VCaP (cell line): ENCODE results near the gene FIS1.
"Not testable (repeated sequence)": the region's sequence is repeated elsewhere in the genome, so short reads cannot be mapped to it uniquely, and the experiment has no call there.

Experiments
- H3K27ac ChIP-seq: fragments of 450-650 bp; 2 replicates; pipeline ENCODE4 v1.5.1; 2017
- TF ChIP-seq, protein P1 (sequence below): fragments of 450-650 bp; conservative IDR thresholded peaks from 2 replicates; pipeline ENCODE4 v1.5.1; 2017; ENCODE audit warnings: mild to moderate bottlenecking, moderate library complexity

FIS1 gene

DNA sequence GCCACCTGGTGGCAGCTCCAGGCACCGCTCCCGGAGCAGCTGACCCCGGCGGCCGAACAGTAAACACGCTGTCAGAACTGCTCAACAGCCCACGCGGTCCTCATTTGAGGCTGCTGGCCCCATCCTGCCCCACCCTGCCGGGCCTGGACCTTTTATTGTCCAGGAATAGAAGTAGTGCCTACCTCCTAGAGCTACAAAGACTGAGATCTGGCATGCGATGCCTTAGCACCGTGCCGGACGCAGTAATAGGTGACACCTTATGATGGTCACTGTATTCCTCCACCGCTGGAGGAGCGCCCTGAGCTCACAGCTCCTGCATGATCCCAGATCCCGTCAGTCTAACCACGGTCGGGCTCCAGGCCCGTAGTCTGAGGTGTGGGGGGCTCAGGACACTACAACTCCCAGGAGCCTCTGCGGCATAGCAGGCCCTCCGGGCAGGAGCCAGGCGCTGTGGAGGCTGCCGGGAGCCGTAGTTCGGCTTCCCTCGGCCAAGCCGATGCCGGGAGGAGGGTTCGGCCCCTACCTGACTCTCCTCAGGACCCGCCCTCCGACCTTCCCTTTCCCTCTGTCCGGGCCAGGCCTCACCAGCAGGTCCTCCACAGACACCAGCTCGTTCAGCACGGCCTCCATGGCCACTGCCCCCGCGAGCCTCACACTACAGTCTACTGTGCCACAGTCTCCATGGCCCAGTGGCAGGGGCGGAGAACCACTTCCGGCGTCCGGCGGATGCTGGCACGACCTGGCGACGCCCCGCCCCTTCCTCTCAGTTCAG, at the start of gene FIS1:
Gene FIS1, minus strand, starts transcription at position 707 of the 772 bp plus-strand sequence. Its CDS starts 77 bp downstream, at position 630.
- TF ChIP-seq, protein P1, sequence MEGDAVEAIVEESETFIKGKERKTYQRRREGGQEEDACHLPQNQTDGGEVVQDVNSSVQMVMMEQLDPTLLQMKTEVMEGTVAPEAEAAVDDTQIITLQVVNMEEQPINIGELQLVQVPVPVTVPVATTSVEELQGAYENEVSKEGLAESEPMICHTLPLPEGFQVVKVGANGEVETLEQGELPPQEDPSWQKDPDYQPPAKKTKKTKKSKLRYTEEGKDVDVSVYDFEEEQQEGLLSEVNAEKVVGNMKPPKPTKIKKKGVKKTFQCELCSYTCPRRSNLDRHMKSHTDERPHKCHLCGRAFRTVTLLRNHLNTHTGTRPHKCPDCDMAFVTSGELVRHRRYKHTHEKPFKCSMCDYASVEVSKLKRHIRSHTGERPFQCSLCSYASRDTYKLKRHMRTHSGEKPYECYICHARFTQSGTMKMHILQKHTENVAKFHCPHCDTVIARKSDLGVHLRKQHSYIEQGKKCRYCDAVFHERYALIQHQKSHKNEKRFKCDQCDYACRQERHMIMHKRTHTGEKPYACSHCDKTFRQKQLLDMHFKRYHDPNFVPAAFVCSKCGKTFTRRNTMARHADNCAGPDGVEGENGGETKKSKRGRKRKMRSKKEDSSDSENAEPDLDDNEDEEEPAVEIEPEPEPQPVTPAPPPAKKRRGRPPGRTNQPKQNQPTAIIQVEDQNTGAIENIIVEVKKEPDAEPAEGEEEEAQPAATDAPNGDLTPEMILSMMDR = peak; percentile 97
- peak within 1 kb of the TSS; percentile 98 for H3K27ac ChIP-seq

DNA sequence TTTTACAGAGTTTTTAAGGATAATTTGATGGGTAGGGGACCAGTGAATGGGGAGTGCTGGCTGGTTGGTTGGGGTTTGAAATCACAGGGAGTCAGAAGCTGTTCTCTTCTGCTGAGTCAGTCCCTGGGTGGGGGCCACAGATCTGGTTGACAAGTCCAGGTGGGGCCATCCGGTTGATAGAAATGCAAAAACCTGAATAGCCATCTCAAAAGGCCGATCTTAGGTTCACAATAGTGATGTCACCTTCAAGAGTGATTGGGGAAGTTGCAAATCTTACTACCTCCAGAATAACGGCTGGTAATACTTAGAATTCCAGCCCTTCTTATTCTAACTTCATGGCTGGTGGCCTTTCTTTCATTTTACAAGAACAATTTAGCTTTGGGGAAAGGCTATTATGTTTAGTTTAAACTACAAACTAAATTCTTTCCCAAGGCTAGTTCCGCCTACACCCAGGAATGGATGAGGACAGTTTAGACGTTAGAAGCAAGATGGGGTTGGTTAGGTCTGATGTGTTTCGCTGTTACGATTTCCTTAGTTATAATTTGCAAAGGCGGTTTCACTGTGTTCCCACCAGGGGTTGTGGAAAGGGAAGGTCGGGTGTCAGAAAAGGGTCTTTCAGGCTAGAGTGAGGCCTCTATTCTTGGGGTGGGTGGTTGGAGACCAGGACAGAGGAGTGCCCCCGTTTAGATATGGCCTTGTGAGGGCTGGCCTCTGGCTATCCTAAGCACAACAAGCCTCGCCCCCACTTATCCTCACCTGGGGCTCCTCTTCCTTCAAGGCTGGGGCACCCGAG, 49.4 kb upstream of the FIS1 start:
- TF ChIP-seq, protein P1 = no peak
- no peak overlapping the region for H3K27ac ChIP-seq

DNA sequence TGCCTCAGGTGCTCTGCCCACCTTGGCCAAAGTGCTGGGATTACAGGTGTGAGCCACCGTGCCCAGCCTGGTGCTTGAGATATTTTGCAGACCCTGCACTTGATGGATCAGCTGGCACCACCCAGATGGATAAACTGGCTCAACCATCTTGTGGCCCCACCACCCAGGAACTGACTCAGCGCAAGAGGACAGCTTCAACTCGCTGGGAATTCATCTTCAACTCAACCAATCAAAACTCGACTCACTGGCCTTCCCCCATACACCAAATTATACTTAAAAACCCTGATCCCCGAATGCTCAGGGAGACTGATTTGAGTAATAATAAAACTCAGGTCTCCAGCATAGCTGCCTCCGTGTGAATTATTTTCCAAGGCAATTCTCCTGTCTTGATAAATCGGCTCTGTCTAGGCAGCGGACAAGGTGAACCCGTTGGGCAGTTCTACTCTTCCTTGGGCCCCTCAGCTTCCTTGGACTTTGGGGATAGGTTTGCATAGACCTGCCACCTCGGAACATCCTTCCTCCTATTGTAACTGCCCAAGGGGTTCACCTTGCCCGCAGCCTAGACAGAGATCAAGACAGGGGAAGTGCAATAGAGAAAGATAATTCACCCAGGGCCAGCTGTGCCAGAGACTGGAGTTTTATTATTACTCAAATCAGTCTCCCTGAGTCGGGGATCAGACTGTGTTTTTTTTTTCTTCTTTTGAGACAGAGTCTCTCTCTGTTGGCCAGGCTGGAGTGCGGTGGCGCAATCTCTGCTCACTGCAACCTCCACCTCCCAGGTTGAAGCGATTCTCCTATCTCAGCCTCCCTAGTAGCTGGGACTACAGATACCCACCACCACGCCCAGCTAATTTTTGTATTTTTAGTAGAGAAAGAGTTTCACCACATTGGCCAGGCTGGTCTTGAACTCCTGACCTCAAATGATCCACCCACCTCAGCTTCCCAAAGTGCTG, 48.5 kb upstream of the FIS1 start:
- not testable (repeated sequence) for H3K27ac ChIP-seq

DNA sequence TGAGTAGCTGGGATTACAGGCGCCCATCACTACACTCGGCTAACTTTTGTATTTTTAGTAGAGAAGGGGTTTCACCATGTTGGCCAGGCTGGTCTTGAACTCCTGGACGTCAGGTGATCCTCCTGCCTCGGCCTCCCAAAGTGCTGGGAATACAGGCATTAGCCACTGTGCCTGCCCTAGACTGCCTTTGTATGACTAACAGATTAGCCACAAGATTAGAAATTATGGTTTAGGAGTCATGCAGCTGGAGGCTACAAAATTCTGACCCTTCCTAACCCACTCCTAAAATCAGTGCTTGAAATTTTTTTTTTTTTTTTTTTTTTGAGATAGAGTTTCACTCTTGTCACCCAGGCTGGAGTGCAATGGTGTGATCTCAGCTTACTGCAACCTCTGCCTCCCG, 47.7 kb upstream of the FIS1 start:
- H3K27ac ChIP-seq = not testable (repeated sequence)

DNA sequence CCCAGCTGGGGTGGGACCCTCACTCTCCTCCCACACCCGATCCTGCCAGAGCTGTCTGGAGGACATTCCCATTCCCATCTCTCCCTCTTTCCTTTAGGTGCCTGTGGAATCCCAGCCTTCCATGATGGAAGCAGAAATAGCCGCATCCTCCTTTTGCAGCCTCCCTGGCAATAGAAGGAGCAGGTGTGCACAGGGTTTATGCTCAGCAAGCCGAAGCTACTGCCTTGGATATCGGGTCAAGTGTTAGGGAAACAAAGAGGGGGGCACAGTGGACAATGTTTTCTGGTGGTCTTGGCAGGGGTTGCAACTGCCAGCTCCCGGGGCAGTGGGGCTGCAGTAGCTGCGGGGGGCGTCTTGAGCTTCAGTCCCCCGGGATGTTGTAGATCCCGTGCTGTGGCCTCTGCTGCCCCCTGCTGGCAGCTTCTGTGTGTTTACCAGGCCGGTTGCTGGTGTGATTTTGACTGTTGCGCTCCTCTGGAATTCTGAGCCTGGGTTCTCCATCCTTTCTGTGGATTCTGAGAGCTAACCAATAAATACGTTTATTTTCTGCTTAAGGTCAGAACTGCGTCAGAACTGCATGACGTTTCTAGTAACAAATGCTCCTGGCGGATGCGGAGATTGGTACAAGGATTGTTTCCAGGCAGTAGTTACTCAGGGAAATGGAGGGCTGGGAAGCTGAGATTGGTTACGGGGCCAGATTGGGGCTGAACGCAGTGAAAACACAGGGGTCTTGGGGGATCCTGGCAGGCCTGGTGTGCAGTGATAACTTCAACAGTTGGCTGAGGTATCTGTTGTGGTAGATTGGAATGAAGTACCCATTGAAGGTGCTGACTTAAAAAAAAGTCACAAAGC, 45.5 kb upstream of the FIS1 start:
- H3K27ac ChIP-seq = not testable (repeated sequence)
- TF ChIP-seq, protein P1 = peak; percentile 92

DNA sequence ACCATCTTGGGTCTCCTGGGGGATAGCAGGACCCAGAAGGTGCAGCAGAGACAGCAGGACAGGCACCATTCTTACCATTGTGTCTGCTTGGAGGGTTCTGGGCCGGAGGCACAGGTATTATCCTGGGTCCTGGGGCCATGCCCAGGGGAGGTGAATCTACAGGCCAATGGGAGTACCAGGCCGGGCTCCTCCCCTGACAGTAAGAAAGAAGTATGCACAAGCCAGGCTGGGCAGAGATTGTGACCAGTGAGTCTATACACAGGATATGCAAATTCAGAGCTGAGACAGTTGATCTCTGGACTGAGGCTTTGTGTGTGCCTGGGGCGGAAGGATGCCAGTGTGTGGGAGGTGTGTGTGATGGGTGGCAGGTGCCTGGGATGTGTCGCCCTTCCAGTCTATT, 44.8 kb upstream of the FIS1 start:
- not testable (repeated sequence) for H3K27ac ChIP-seq

DNA sequence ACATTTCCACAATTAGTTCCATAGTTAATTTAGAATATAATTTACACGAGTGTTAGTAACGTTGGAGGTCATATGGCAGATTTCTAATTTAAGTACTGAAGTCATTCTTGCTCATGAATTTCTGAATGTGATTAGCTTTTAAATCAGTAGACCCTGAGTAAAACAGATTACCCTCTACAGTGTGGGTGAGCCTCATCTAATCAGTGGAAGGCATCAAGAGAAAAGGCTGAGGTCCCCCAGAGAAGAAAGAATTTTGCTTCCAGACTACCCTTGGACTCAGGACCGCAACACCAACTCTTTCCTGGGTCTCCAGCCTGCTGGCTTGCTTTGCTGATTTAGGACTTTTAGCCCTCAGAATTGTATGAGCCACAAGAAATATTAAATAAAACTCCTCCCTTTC, 43.6 kb upstream of the FIS1 start:
- TF ChIP-seq, protein P1 = no peak

DNA sequence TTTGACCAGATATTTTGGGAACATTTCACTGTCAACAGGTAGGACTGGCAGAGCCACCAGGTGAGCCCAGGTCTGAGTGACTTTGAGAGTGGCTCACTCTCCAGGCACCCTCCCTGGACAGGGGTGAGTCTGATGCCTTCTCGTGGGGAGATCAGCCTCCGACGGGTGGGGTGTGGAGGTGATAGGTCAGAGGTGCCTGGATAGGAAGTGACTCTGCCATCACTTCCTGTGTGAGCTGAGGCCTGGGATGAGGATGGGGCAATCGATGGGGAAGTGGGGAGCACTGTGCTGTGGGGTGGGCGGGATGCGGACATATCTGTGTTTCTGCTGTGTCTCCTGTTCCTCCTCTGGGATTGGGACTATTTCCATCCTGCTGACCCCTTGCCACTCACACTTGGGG, 42.2 kb upstream of the FIS1 start:
- no peak overlapping the region for H3K27ac ChIP-seq
- TF ChIP-seq, protein P1 = no peak

More for the DNA sequence above, 43.6 kb upstream of the FIS1 start:
- no peak overlapping the region for H3K27ac ChIP-seq

DNA sequence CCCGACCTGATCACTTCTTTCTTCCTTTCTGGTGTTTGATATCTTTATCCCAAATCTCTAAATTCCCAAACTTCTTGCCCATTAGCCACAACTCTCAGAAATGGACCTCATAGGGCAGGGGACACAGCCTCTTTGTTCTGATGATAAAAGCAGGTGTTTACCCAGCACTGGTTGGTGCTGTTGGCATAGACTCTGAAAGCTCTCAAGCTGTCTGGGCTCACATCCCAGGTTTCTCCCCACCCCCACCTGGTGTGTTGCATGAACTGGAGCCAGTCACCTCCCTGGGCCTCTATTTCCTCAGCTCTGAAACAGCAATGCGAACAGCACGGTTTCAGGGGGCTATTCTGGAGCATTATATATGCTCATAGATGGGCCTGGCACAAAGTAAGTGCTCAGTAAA, 41.0 kb upstream of the FIS1 start:
- H3K27ac ChIP-seq = peak overlapping the region; percentile 42
